K562 (cell line): ENCODE results near the gene ATP13A2. TPM values are rescaled to one million over a fixed set of nuclear protein-coding genes. Genes with fewer than 3 reads are reported as not detected.
"Not testable (repeated sequence)": the region's sequence is repeated elsewhere in the genome, so short reads cannot be mapped to it uniquely, and the experiment has no call there.

Experiments used
- ATAC-seq: fragments of 200-7000 bp; cut with Tn5 transposase; 3 replicates; pipeline ENCODE4 v1.9.1; 2020; ENCODE audit warnings: moderate library complexity
- BruUV-seq: library from RNA; stranded (reverse); fragments of 400-500 nt; replicated peaks from 2 replicates; lab custom pipeline; 2021; lab: Mats Ljungman, UMichigan
- CTCF ChIA-PET: fragments of 300-600 bp; formaldehyde crosslinking; extraction: SDS; loops from one replicate; lab custom pipeline; 2021; ENCODE audit warnings: low intra/inter-chr PET ratio; lab: Yijun Ruan, JAX
- POLR2A ChIA-PET: fragments of 300-600, 350-650 bp; sonication (Branson Sonifier 250); formaldehyde crosslinking; extraction: SDS; loops from one replicate; lab custom pipeline; 2021; ENCODE audit warnings: antibody characterized with exemption, inconsistent platforms; lab: Yijun Ruan, JAX
- DNase-seq, 4 experiments: peaks; one replicate each; pipeline versions ENCODE4 v3.0.0 to v3.0.0-alpha.2; 2011 to 2018; ENCODE audit warnings: low spot score in 3 of 4, mixed read lengths in 3 of 4; ENCODE audit errors: extremely low read depth in 1 of 4
- FAIRE-seq: peaks from 2 replicates; lab custom pipeline; 2011; peaks lifted over from hg19 to GRCh38; lab: Jason Lieb, UNC
- H2AFZ ChIP-seq: 2 replicates; pipeline ENCODE4 v1.6.0; 2011; ENCODE audit warnings: low read depth, low read length, control low read depth, inconsistent platforms
- H3K27ac ChIP-seq: fragments of 200-600 bp; 3 replicates; pipeline ENCODE4 v1.8.0; 2011; ENCODE audit warnings: low read depth, mild to moderate bottlenecking, control low read depth, inconsistent platforms, low read length, moderate library complexity, mixed read lengths; ENCODE audit errors: extremely low read depth
- H3K27me3 ChIP-seq, 2 experiments: fragments of 300-600 bp in 1 of 2; 2 replicates in 1 of 2; 3 replicates in 1 of 2; pipeline versions ENCODE4 v1.6.0 to v1.8.0; 2011; ENCODE audit warnings: inconsistent platforms in 2 of 2, low read length in 2 of 2, mild to moderate bottlenecking in 1 of 2, mixed read lengths in 1 of 2, moderate library complexity in 1 of 2; ENCODE audit not compliant: control insufficient read depth in 2 of 2, insufficient read depth in 2 of 2
- H3K36me3 ChIP-seq: fragments of 300-600 bp; 3 replicates; pipeline ENCODE4 v1.8.0; 2011; ENCODE audit warnings: mild to moderate bottlenecking, low read length, inconsistent platforms; ENCODE audit not compliant: control insufficient read depth, insufficient read depth
- H3K4me1 ChIP-seq, 2 experiments: fragments of 200-600 bp in 1 of 2; replicated peaks in 1 of 2; 2 replicates in 1 of 2; 3 replicates in 1 of 2; pipeline versions ENCODE4 v1.5.1 to v1.8.0; 2011; ENCODE audit warnings: inconsistent platforms in 2 of 2, low read length in 2 of 2, mild to moderate bottlenecking in 1 of 2, mixed read lengths in 1 of 2, moderate library complexity in 1 of 2; ENCODE audit not compliant: control insufficient read depth in 2 of 2, insufficient read depth in 2 of 2
- H3K4me2 ChIP-seq: 2 replicates; pipeline ENCODE4 v1.6.1; 2011; ENCODE audit warnings: low read length, control low read depth, inconsistent platforms, mixed read lengths; ENCODE audit not compliant: insufficient read depth
- H3K4me3 ChIP-seq: fragments of 200-600 bp; sonication (generic), shearing (Covaris generic); 2 replicates; pipeline ENCODE4 v1.5.1; 2016; ENCODE audit warnings: control low read depth, inconsistent platforms
- H3K79me2 ChIP-seq: fragments of 200-600 bp; 3 replicates; pipeline ENCODE4 v1.8.0; 2011; ENCODE audit warnings: low read length, inconsistent platforms; ENCODE audit not compliant: control insufficient read depth, insufficient read depth
- H3K9ac ChIP-seq, 2 experiments: 2 replicates each; pipeline versions ENCODE4 v1.6.0 to v1.6.1; 2011; ENCODE audit warnings: low read depth in 2 of 2, low read length in 2 of 2, control low read depth in 1 of 2, inconsistent platforms in 1 of 2, mild to moderate bottlenecking in 1 of 2, mixed read lengths in 1 of 2; ENCODE audit not compliant: insufficient read depth in 1 of 2
- H3K9me1 ChIP-seq: one replicate; pipeline ENCODE4 v1.6.0; 2011; ENCODE audit warnings: inconsistent platforms, mild to moderate bottlenecking, low read length, moderate library complexity; ENCODE audit not compliant: control insufficient read depth, insufficient read depth
- H3K9me3 ChIP-seq: replicated peaks from 2 replicates; pipeline ENCODE4 v1.5.1; 2011; ENCODE audit warnings: low read depth, low read length, inconsistent platforms; ENCODE audit not compliant: control insufficient read depth, insufficient read depth
- H4K20me1 ChIP-seq: replicated peaks from 2 replicates; pipeline ENCODE4 v1.6.1; 2011; ENCODE audit warnings: low read length, inconsistent platforms, mixed read lengths; ENCODE audit not compliant: control insufficient read depth, insufficient read depth
- WGBS: fragments of 100-300 bp; shearing (Covaris generic); methylation state at CpG from one replicate; pipeline ENCODE4 v1.1.6; 2016; ENCODE audit warnings: low coverage, mixed read lengths; ENCODE audit not compliant: insufficient coverage; ENCODE audit errors: missing lambda C conversion rate; 5-methylcytosine and 5-hydroxymethylcytosine counted together
- in situ Hi-C: fragments of 300-500 bp; cut with MboI; formaldehyde crosslinking; loops from 4 replicates; pipeline ENCODE4 v1.15.0; 2018; ENCODE audit warnings: inconsistent platforms, mixed read lengths
- intact Hi-C: fragments of 100-400 bp; cut with micrococcal nuclease; formaldehyde crosslinking; loops from 2 replicates; pipeline ENCODE4 v1.14.2; 2022
- polyA plus RNA-seq, 8 experiments: library from polyadenylated mRNA; depleted of rRNA in 4 of 8; stranded (reverse) in 5 of 8; unstranded in 3 of 8; fragments of >200 nt; fragmentation: Nextera tagmentation in 2 of 8; fragmentation: Illumina TruSeq in 1 of 8; extraction: Ambion mirVana in 2 of 8; extraction: Trizol in 1 of 8; gene quantifications; 2 replicates each; pipeline versions ENCODE4 v1.2.1 to v1.2.3, GENCODE V29; 2011 to 2014; ENCODE audit warnings: inconsistent platforms in 1 of 8, missing spikeins in 1 of 8
- total RNA-seq, 7 experiments: library from RNA; depleted of rRNA in 6 of 7; stranded (reverse); fragments of >200 nt in 6 of 7; fragmentation: Illumina TruSeq in 2 of 7; extraction: Trizol in 2 of 7; gene quantifications; 2 replicates each; pipeline versions ENCODE4 v1.2.1 to v1.2.3, GENCODE V29; 2011 to 2021; ENCODE audit warnings: low replicate concordance in 1 of 7
- TF ChIP-seq, protein P1 (sequence below): sonication (generic); formaldehyde crosslinking; IDR thresholded peaks from 2 replicates; pipeline ENCODE4 v1.8.1; 2023; ENCODE audit warnings: mild to moderate bottlenecking, missing genetic modification reagents

ATP13A2 gene
- total and polyA plus RNA-seq, 9 of the 15 experiments (the other 6 are each of a cell fraction or from before 2014, with no cell fraction given) = 0.36 to 56.3 (median 16.3) TPM

DNA sequence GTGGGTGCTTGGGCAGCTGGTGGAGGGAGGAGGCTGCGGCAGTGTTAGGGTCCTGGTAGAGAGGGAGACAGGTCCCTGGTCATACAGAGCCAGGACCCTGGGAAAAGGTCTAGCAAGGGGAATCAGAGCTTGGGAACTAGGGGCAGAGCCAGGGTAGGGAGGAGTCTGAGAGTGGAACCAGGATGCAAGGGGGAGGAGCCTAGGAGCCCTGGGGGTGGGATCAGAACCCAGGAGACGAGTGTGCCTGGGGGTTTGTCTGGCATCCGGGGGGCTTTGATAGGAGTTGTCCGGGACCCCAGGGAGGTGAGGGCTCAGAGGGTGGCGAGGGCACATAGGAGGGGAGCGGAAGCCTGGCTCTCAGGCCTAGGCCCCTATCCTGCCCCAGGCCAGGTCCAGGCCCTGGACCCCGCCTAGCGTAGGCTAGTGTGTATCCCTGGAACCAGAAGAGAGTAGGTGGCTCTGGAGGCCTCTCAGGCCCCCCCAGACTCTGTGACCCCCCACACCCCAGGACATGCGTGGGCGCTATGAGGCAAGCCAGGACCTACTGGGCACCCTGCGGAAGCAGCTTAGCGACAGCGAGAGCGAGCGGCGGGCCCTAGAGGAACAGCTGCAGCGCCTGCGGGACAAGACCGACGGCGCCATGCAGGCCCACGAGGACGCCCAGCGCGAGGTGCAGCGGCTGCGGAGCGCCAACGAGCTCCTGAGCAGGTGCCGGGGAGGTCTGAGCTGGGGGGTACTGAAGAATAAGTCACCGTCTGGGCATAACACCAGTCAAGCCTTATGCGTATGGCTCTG, 72.1 kb downstream of the ATP13A2 start:
- H3K9ac ChIP-seq, intact Hi-C loops, DNase-seq, H2AFZ ChIP-seq, H3K79me2 ChIP-seq, H3K9me3 ChIP-seq, H3K9me1 ChIP-seq, H3K4me3 ChIP-seq, in situ Hi-C loops, FAIRE-seq, H3K27ac ChIP-seq, H4K20me1 ChIP-seq, H3K27me3 ChIP-seq, CTCF ChIA-PET, H3K36me3 ChIP-seq, BruUV-seq, H3K4me2 ChIP-seq: not testable (repeated sequence)
- TF ChIP-seq, protein P1, sequence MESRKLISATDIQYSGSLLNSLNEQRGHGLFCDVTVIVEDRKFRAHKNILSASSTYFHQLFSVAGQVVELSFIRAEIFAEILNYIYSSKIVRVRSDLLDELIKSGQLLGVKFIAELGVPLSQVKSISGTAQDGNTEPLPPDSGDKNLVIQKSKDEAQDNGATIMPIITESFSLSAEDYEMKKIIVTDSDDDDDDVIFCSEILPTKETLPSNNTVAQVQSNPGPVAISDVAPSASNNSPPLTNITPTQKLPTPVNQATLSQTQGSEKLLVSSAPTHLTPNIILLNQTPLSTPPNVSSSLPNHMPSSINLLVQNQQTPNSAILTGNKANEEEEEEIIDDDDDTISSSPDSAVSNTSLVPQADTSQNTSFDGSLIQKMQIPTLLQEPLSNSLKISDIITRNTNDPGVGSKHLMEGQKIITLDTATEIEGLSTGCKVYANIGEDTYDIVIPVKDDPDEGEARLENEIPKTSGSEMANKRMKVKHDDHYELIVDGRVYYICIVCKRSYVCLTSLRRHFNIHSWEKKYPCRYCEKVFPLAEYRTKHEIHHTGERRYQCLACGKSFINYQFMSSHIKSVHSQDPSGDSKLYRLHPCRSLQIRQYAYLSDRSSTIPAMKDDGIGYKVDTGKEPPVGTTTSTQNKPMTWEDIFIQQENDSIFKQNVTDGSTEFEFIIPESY (CRISPR knock-in tag) = peak; percentile 55; the same call in 1 of the 2 replicates
- ATAC-seq = peak; percentile 79
- POLR2A ChIA-PET = interaction anchor here (0.6 to 1.4 kb wide), 7 partner anchors 9 to 826 kb away, joined by 3 to 4 read pairs (median 3); no protein-coding TSS in a partner anchor
- peaks cover 0 to 27% of the 10 kb centered on the region in 2 experiments; a peak in 2 of 5 replicates for H3K4me1 ChIP-seq
- 96% methylated on average over 21 of the region's 32 CpGs for WGBS
